ENCODE measurements around the gene NT5DC4.

DNA sequence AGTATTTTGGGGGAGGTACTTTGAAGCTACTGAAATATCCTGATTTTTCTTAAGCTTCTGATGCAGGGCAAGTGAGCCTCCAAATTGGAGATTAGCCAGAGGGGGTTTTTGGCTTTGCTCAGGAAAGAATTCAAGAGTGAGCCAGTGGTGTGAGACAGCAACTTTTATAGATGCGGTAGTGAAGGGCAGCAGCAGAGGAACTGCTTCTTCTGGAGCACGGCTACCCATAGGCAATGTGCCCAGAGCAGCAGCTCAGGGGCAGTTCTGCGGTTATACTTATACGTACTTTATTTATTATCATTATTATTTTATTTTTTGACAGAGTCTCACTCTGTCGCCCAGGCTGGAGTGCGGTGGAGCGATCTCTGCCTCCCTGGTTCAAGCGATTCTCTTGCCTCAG is 19.8 kb upstream of the NT5DC4 start:
- TF ChIP-seq EZH2 (IDR thresholded peaks at IDR 0.05; ENCODE audit: insufficient read depth, poor library complexity, severe bottlenecking) (no peak), EZH2phosphoT487 (IDR thresholded peaks at IDR 0.05; ENCODE audit: insufficient read depth, low read depth) (no peak)

Data from GM23248 (cell line).